ENCODE data around the gene SMC6. TPM values are rescaled to one million over a fixed set of nuclear protein-coding genes. Genes with fewer than 3 reads are reported as not detected.

Gene SMC6
- total RNA-seq, 4 donors from 2014 or later: 14.1 to 30.8 (median 24.6) TPM

- no peak overlapping the region for H3K27ac ChIP-seq
- TF ChIP-seq CTCF (IDR thresholded peaks at IDR 0.05): no peak
- no peak for TF ChIP-seq EP300 (IDR thresholded peaks at IDR 0.05)
- no peak for TF ChIP-seq POLR2A (IDR thresholded peaks at IDR 0.05)
- H3K4me3 ChIP-seq: no peak overlapping the region
- WGBS, 2 donors: 39 to 44% methylated on average over 5 of the region's 5 CpGs
- no peaks in the 10 kb centered on the region for H3K27me3 ChIP-seq
- H3K36me3 ChIP-seq: no peaks in the 10 kb centered on the region
- DNase-seq (ENCODE audit: low spot score in 2 of 2): no peak
- H3K4me1 ChIP-seq: no peaks in the 10 kb centered on the region
- no peaks in the 10 kb centered on the region for H3K9me3 ChIP-seq
Measured at GRCh38 chr2:17791121-17791816, 37.7 kb upstream of the SMC6 start.

GRCh38 chr2:17790536-17790935 is 36.9 kb upstream of the SMC6 start:
- Histone ChIP-seq H3K27me3 (no peaks in the 10 kb centered on the region), H3K4me1 (no peaks in the 10 kb centered on the region), H3K9me3 (no peaks in the 10 kb centered on the region), H3K4me3 (no peak overlapping the region), H3K27ac (no peak overlapping the region), H3K36me3 (no peaks in the 10 kb centered on the region)
- 56 to 68% methylated on average over 1 of the region's 1 CpG for WGBS, 2 donors
- DNase-seq (ENCODE audit: low spot score in 2 of 2): no peak
- no peak for TF ChIP-seq EP300 (IDR thresholded peaks at IDR 0.05)
- no peak for TF ChIP-seq POLR2A (IDR thresholded peaks at IDR 0.05)
- TF ChIP-seq CTCF (IDR thresholded peaks at IDR 0.05): no peak

GRCh38 chr2:17788773-17789172 is 35.2 kb upstream of the SMC6 start:
- no peak for DNase-seq (ENCODE audit: low spot score in 2 of 2)
- Histone ChIP-seq H3K27ac (no peak overlapping the region), H3K4me1 (no peaks in the 10 kb centered on the region), H3K4me3 (no peak overlapping the region), H3K27me3 (no peaks in the 10 kb centered on the region), H3K36me3 (no peaks in the 10 kb centered on the region), H3K9me3 (no peaks in the 10 kb centered on the region)
- 55 to 58% methylated on average over 4 of the region's 4 CpGs for WGBS, 2 donors
- TF ChIP-seq CTCF (IDR thresholded peaks at IDR 0.05): no peak
- no peak for TF ChIP-seq POLR2A (IDR thresholded peaks at IDR 0.05)
- no peak for TF ChIP-seq EP300 (IDR thresholded peaks at IDR 0.05)

GRCh38 chr2:17786727-17787126 is 33.1 kb upstream of the SMC6 start:
- no peak for DNase-seq (ENCODE audit: low spot score in 2 of 2)
- no peaks in the 10 kb centered on the region for H3K27me3 ChIP-seq
- H3K36me3 ChIP-seq: no peaks in the 10 kb centered on the region
- H3K27ac ChIP-seq: no peak overlapping the region
- WGBS, 2 donors: 83 to 86% methylated on average over 3 of the region's 3 CpGs
- peaks cover 0 to 4% (median 0%) of the 10 kb centered on the region in 4 donors for H3K4me1 ChIP-seq
- no peaks in the 10 kb centered on the region for H3K9me3 ChIP-seq
- TF ChIP-seq CTCF (IDR thresholded peaks at IDR 0.05) (no peak), EP300 (IDR thresholded peaks at IDR 0.05) (no peak), POLR2A (IDR thresholded peaks at IDR 0.05) (no peak)
- H3K4me3 ChIP-seq: no peak overlapping the region

GRCh38 chr2:17781482-17781881 is 27.9 kb upstream of the SMC6 start:
- no peak for TF ChIP-seq POLR2A (IDR thresholded peaks at IDR 0.05)
- no peak for TF ChIP-seq CTCF (IDR thresholded peaks at IDR 0.05)
- TF ChIP-seq EP300 (IDR thresholded peaks at IDR 0.05): no peak
- Histone ChIP-seq H3K9me3 (no peaks in the 10 kb centered on the region), H3K27ac (no peak overlapping the region), H3K4me3 (no peak overlapping the region), H3K27me3 (no peaks in the 10 kb centered on the region), H3K4me1 (peaks cover 0 to 4% (median 0%) of the 10 kb centered on the region in 4 donors), H3K36me3 (no peaks in the 10 kb centered on the region)
- 50 to 61% methylated on average over 1 of the region's 1 CpG for WGBS, 2 donors
- DNase-seq (ENCODE audit: low spot score in 2 of 2): no peak
